Small intestine (tissue), 7 donors: ENCODE data around the gene PDE6B. TPM values are rescaled to one million over a fixed set of nuclear protein-coding genes. Genes with fewer than 3 reads are reported as not detected.
A peak's percentile ranks its signal among the peaks of the same experiment; 100 is the strongest.

Experiments
- DNase-seq, 2 donors: peaks; one replicate each; pipeline versions ENCODE4 v3.0.0 to v3.0.0-alpha.2; 2013
- FAIRE-seq: peaks from 2 replicates; lab custom pipeline; 2012; peaks lifted over from hg19 to GRCh38; lab: Jason Lieb, UNC
- H3K27ac ChIP-seq, 3 donors: one replicate each; pipeline ENCODE4 v1.5.1; 2013; ENCODE audit warnings: low read length in 2 of 3, mild to moderate bottlenecking in 2 of 3, control low read depth in 1 of 3, inconsistent platforms in 1 of 3, low read depth in 1 of 3, moderate library complexity in 1 of 3
- H3K27me3 ChIP-seq, 3 donors: one replicate each; pipeline ENCODE4 v1.6.1; 2013; ENCODE audit warnings: low read length in 3 of 3, inconsistent platforms in 1 of 3; ENCODE audit not compliant: control insufficient read depth in 3 of 3, insufficient read depth in 3 of 3
- H3K36me3 ChIP-seq, 3 donors: one replicate each; pipeline ENCODE4 v1.6.1; 2013; ENCODE audit warnings: low read length in 3 of 3, inconsistent platforms in 1 of 3, low read depth in 1 of 3, mild to moderate bottlenecking in 1 of 3, moderate library complexity in 1 of 3; ENCODE audit not compliant: control insufficient read depth in 3 of 3, insufficient read depth in 2 of 3
- H3K4me1 ChIP-seq, 3 donors: one replicate each; pipeline ENCODE4 v1.6.1; 2013; ENCODE audit warnings: low read length in 2 of 3, inconsistent platforms in 1 of 3, low read depth in 1 of 3, mild to moderate bottlenecking in 1 of 3, moderate library complexity in 1 of 3; ENCODE audit not compliant: control insufficient read depth in 3 of 3, insufficient read depth in 2 of 3
- H3K4me3 ChIP-seq, 3 donors: one replicate each; pipeline ENCODE4 v1.5.1; 2013; ENCODE audit warnings: low read length in 3 of 3, control low read depth in 1 of 3, inconsistent platforms in 1 of 3, low read depth in 1 of 3, mild to moderate bottlenecking in 1 of 3, moderate library complexity in 1 of 3
- H3K9me3 ChIP-seq, 2 donors: one replicate each; pipeline ENCODE4 v1.6.1; 2013; ENCODE audit warnings: low read depth in 1 of 2, low read length in 1 of 2; ENCODE audit not compliant: control insufficient read depth in 2 of 2, insufficient read depth in 1 of 2
- WGBS, 3 donors: extraction: QIAGEN DNeasy Blood & Tissue Kit; methylation state at CpG; one replicate each; pipeline ENCODE4 v1.1.7; 2013; 5-methylcytosine and 5-hydroxymethylcytosine counted together
- polyA plus RNA-seq, 4 donors: library from polyadenylated mRNA; stranded (reverse) in 3 of 4; unstranded in 1 of 4; fragments of 200-250 nt in 3 of 4; fragments of 120-200 nt in 1 of 4; gene quantifications; one replicate each; pipeline versions ENCODE4 v1.2.1 to v1.2.3, GENCODE V29; 2013
- donor health status: healthy with polysubstance abuse.
- donor health status: control.
- donor health status: control.
- donor health status: Bipolar disorder and iron deficiency.
- donor health status: healthy.

The PDE6B gene
- polyA plus RNA-seq, 4 donors: 1.8 to 35.2 TPM; not detected in 2

- Histone ChIP-seq H3K36me3 (peaks cover 0 to 15% (median 0%) of the 10 kb centered on the region in 3 donors), H3K27me3 (peaks cover 0 to 2% (median 0%) of the 10 kb centered on the region in 3 donors), H3K27ac (no peak overlapping the region), H3K9me3 (no peaks in the 10 kb centered on the region), H3K4me1 (peaks cover 0 to 57% (median 5%) of the 10 kb centered on the region in 3 donors), H3K4me3 (no peak overlapping the region)
- DNase-seq (peak; percentile 72 to 83), FAIRE-seq (no peak)
- 18 to 39% (median 38%) methylated on average over 18 to 19 of the region's 19 CpGs for WGBS, 3 donors
Observed at GRCh38 chr4:683982-684622, 58.7 kb downstream of the PDE6B start.

DNA sequence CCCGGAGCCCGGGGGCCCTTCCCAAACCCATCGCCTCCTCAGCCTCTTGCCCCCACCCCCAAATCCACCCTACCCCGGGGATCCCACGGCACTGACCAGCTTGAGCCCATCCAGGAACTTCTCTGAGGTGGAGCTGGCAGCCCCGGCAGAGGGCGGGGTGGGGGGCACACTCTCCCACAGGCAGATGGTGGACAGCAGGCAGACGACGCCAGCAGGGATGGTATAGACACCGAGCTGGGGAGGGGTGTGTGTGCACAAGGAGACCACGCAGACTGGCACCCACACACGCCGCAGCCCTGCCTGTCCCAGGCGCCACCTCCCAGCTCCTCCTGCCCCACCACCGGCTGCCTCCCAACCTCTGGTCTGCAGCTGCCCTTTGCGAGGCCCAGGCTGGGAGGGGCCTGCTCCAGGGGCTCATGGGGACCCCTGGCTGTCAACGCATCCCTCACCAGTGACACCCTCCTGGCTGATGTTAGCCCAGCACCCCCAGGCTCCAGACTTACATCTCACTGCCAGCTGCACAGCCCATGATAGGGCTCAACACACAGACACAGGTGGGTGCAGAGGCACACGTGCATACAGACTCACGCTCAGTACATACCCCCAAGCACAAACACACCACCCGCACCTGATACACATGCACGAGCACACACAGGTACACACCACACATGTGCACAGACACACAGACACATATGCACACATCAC, 59.4 kb downstream of the PDE6B start:
- no peak for DNase-seq

DNA sequence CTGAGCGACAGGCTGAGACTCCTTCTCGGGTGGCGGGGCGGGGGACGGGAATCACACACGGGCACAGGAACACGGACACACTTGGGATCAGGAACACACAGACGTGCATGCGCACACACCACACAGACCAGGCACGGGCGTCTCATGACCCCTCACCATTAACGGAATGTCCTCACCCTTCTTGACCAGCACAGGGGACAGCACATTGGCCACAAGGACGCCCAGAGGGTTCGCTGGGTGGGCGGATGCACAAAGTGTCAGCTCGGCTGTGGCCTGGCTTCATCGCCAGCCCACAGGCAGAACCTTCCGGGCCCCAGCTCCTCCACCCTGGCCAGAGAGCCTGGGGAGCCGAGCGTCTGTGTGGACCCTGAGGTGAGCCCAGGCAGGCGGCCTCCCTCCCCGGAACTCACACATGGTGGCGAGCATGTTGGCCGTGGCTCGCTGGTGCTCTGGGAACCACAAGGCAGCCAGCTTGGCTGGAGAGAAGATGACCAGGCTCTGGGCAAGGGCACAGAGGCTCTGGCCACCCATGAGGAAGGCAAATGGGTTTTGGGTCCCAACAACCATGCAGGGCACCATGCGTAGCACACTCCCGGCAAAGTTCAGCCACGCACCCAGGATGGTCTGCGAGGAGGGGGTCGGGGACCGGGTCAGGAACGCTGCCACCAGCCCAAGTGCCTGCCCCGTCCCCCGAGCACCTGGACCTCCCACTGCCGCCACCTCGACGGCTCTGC, 60.5 kb downstream of the PDE6B start:
- 90 to 93% (median 91%) methylated on average over 35 to 37 of the region's 37 CpGs for WGBS, 3 donors
- Histone ChIP-seq H3K36me3 (peaks cover 0 to 10% (median 0%) of the 10 kb centered on the region in 3 donors), H3K27me3 (peaks cover 0 to 2% (median 0%) of the 10 kb centered on the region in 3 donors), H3K9me3 (no peaks in the 10 kb centered on the region), H3K27ac (no peak overlapping the region), H3K4me1 (peaks cover 5 to 62% (median 5%) of the 10 kb centered on the region in 3 donors), H3K4me3 (no peak overlapping the region)
- no peak for DNase-seq
- no peak for FAIRE-seq

More for the DNA sequence above, 59.4 kb downstream of the PDE6B start:
- no peak for FAIRE-seq
- 41 to 70% (median 61%) methylated on average over 18 to 21 of the region's 21 CpGs for WGBS, 3 donors
- Histone ChIP-seq H3K4me1 (peaks cover 5 to 64% (median 5%) of the 10 kb centered on the region in 3 donors), H3K27ac (no peak overlapping the region), H3K27me3 (peaks cover 0 to 2% (median 0%) of the 10 kb centered on the region in 3 donors), H3K36me3 (peaks cover 0 to 14% (median 0%) of the 10 kb centered on the region in 3 donors), H3K9me3 (no peaks in the 10 kb centered on the region), H3K4me3 (no peak overlapping the region)

- Histone ChIP-seq H3K27me3 (peaks cover 0 to 2% (median 0%) of the 10 kb centered on the region in 3 donors), H3K27ac (peak overlapping the region in 1 of 3 donors; percentile 25), H3K4me3 (no peak overlapping the region), H3K4me1 (peaks cover 5 to 58% (median 5%) of the 10 kb centered on the region in 3 donors), H3K9me3 (no peaks in the 10 kb centered on the region), H3K36me3 (peaks cover 0 to 10% (median 0%) of the 10 kb centered on the region in 3 donors)
- FAIRE-seq (no peak), DNase-seq (no peak)
- 83 to 91% (median 83%) methylated on average over 24 to 31 of the region's 31 CpGs for WGBS, 3 donors
Observed at GRCh38 chr4:686413-687040, 61.2 kb downstream of the PDE6B start.

DNA sequence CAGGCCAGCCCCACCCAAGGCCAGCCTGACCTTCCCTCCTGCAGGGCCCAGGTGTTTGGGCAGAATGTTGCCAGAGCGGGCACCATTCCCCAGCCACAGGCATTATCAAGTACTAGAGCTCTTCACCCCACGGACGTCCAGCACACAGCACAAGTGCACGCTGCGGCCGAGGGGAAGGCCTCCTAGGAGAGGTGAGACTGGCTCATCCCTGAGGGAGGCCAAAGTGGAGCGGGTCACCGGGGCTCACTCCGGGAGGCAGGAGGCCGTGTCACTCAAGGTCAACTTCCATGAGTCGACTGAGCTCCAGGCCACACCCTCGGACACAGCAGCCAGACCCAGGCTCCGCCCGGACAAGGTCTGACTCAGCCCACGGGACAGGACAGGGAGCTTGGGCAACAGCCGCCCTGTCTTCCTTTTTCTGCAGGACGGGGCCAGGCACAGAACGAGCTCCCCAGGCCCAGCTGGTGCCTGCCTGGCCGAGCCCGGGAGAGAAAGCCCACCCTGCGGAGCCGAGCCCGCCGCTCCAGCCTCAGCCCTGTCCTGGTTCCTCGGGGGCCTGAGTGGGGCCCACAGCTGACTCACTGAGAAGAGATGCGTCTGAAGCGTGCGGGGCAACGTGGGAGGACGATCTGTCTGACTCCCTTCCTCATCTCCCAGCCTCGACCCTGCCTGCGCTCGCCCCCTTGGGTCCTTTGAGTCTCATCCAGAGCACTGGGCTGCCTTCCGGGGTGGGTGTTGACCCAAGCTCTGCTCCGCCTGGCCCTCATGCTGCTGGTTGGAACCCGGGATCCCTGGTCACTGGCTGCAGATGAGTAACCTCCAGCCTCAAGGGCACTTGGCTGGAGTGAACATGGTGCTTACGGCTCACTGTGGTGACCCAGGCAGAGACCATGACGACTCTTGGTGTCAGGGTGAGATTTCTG, 61.9 kb downstream of the PDE6B start:
- WGBS, 3 donors: 43 to 60% (median 47%) methylated on average over 36 to 38 of the region's 38 CpGs
- Histone ChIP-seq H3K27me3 (peaks cover 0 to 2% (median 0%) of the 10 kb centered on the region in 3 donors), H3K27ac (peak overlapping the region; percentile 1 to 84 (median 77)), H3K4me3 (no peak overlapping the region), H3K9me3 (no peaks in the 10 kb centered on the region), H3K4me1 (peaks cover 5 to 51% (median 5%) of the 10 kb centered on the region in 3 donors), H3K36me3 (peaks cover 0 to 7% (median 0%) of the 10 kb centered on the region in 3 donors)
- FAIRE-seq (no peak), DNase-seq (peak; percentile 84 to 96)

- 43 to 69% (median 55%) methylated on average over 19 to 26 of the region's 26 CpGs for WGBS, 3 donors
- Histone ChIP-seq H3K27me3 (peaks cover 0 to 2% (median 0%) of the 10 kb centered on the region in 3 donors), H3K4me1 (peaks cover 5 to 42% (median 5%) of the 10 kb centered on the region in 3 donors), H3K4me3 (peak overlapping the region in 2 of 3 donors; percentile 36 to 49), H3K9me3 (no peaks in the 10 kb centered on the region), H3K27ac (peak overlapping the region in 2 of 3 donors; percentile 79 to 84), H3K36me3 (peaks cover 0 to 5% (median 0%) of the 10 kb centered on the region in 3 donors)
- DNase-seq (no peak), FAIRE-seq (no peak)
Observed at GRCh38 chr4:687971-688853, 62.8 kb downstream of the PDE6B start.
